GM18505 (cell line): Measurements from ENCODE around the gene GNAS.

Experiments
- ATAC-seq: cut with Tn5 transposase; IDR thresholded peaks from one replicate; pipeline ENCODE4 v1.9.1; 2021; ENCODE audit not compliant: unreplicated experiment
- POLR2A ChIP-seq: IDR thresholded peaks from 4 replicates; pipeline ENCODE4 v1.6.1; 2011; ENCODE audit warnings: borderline replicate concordance; ENCODE audit not compliant: insufficient read depth, insufficient read length; ENCODE audit errors: extremely low read depth

GNAS gene

DNA sequence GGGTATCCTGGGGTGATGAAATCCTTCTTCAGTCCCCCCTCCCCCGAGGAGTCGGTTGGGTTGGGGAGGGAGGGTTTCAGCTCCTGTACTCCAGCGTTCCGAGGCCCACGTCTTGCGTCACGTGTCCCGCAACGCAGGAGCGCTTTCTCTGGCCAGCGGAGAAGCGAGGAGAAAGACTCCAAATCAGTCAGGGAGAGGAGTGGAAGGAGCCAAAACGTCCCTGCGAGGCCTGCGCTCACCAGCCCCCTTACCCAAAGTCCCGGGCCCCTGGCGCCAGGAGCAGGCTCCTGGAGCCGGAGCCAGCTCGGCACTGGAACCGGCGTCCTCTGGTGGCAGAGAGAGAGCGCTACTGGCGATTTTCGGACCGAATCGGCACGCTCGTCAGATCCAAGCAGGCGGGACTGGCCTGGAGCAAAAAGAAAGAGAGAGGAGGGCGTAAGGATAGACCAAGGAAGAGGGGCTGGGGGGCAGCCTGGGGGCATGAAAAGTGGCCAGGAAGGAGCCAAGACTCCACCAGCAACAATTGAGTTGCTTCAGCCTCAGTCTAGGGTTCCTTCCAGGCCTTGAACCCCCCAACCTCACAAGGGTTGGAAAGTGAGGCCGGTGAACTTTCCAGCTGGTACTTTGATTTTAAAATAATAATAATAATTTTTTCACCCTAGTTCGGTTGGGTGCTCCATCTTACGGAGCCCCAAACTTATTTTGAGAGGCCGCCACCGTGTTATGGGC lies at the start of gene GNAS:
GNAS (plus strand) TSS at position 174 of the 729 bp plus-strand sequence.
- no peak for TF ChIP-seq POLR2A
- ATAC-seq: no peak

GRCh38 chr20:58803533-58803932 lies 49.0 kb upstream of the GNAS start:
- no peak for TF ChIP-seq POLR2A
- no peak for ATAC-seq

DNA sequence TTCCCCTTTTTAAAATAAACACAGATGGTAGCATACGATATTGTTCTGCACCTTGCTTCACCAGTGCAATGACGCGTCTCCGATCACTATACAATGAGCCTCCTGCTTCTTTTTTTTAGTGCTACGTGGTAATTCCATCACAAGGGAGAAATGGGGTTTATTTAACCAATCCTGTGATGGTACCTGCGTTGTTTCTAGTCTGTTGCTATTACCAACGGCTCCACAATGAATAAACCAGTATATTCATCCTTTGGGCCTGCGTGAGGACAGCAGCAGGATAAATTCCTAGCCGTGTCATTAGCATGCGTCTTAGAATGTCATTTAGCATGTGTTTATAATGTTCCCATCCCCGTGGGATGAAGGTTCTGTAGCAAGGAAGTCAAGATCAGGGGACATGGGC lies 44.7 kb upstream of the GNAS start:
- no peak for ATAC-seq
- no peak for TF ChIP-seq POLR2A

- no peak for TF ChIP-seq POLR2A
- ATAC-seq: no peak
Measured at GRCh38 chr20:58808271-58809046, 44.1 kb upstream of the GNAS start.

DNA sequence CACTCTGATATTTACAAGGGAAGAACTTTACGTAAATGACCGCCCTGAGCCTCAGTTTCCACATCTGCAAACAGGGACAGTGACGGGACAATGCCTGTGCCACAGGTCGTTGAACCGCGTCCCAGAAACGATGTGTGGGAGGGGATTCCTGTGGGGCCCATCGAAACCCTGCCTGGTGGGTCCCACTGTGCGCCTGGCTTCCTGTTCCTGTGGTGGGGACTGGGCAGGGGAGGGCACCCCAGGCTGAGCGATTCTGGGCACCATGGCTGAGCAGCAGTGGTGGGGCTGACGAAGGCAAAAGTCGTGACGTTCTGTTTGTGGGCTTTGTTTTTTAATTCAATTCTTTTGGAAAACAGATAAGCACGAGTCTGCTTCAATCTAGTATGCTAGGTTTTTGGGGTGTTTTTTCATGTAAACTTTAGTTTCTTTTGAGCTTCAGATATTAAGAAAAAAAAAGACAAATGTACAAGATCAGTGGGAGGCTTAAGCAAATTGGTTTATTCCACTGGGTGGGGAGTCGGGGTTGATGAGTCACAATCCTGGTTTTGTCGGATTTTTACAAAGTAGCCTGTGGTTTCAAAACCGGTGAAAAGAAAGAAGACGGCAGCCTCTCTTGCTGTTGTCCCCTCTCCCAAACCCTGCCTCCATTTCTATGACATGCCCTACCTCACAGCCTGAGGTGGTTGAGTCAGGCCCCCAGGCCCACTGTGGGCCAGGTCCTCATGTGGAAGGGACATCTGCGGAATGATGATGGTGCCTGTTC lies 42.2 kb upstream of the GNAS start:
- TF ChIP-seq POLR2A: no peak
- ATAC-seq: no peak

DNA sequence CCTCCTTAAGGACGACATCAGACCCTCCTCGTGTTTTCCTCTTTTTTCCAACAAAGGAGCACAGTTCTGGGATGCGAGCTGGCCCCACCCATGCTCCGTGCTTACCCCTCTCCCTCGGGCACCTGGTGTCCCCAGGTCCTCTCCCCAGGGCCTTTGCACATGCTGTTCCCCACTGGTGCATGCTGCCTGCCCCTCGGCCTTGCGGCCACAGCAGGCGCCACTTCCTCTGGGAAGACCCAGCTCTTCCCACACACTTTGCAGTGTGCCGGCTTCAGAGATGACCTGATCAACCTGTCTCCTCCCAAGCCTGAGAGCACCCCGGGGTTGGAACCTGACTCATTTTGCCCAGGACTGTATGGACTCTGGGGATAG lies 41.7 kb upstream of the GNAS start:
- TF ChIP-seq POLR2A: no peak
- no peak for ATAC-seq

GRCh38 chr20:58811334-58811733 lies 41.2 kb upstream of the GNAS start:
- ATAC-seq: no peak
- TF ChIP-seq POLR2A: no peak

GRCh38 chr20:58813369-58813768 lies 39.1 kb upstream of the GNAS start:
- no peak for TF ChIP-seq POLR2A
- no peak for ATAC-seq

- ATAC-seq: no peak
- TF ChIP-seq POLR2A: no peak
Measured at GRCh38 chr20:58815448-58815847, 37.1 kb upstream of the GNAS start.

DNA sequence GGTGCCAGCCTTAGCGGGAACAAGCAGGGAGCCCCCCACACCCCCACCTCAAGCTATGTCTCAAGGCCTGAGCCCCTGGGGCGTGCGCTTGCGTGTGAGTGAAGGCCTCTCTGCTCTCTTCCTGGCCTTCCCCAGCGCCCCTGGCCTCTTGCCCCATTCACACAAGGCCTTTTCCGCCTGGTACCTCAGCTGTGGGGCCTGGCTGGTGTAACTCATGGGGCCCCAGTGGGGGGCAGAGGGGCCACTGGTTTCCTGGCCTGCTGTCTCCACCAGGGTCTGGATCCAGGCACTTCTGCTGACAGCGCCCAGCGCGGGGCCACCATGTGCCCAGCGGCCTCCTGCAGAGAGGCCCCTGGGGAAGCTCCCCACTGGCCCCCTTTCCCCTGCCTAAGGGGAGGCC lies 36.5 kb upstream of the GNAS start:
- ATAC-seq: no peak
- TF ChIP-seq POLR2A: no peak

DNA sequence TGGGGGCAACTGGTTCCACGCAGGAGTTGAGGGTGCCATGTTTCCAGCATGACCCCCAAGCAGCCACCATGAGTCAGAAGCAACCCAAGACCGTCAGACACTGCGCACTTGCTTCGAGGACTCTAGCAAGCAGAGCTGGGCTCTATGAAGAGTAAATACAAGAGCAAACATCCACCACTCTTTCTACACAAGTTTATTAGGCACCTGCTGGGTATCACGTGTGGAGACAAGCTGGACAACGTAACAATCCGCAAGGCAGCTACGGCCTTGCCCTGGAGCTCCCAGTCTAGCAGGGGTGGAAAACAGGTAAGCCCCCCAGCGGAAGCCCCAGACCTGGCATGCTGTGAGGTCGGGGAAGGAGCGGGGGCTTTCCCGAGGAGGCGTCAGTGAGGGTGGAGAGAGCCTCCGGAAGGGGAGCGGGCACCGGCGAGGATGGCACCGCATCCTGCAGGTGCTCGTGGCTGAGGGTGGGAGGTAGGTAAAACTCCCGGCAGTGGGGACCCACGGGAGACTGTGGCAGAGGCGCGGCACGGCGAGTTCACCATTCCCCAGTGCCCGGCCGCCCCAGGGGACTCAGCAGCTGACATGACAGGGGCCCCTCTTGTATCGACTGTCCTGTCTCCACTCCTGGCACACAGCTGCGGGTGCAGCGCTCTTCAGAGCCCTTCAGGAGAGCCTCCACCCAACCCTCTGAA lies 35.4 kb upstream of the GNAS start:
- TF ChIP-seq POLR2A: no peak
- ATAC-seq: no peak

DNA sequence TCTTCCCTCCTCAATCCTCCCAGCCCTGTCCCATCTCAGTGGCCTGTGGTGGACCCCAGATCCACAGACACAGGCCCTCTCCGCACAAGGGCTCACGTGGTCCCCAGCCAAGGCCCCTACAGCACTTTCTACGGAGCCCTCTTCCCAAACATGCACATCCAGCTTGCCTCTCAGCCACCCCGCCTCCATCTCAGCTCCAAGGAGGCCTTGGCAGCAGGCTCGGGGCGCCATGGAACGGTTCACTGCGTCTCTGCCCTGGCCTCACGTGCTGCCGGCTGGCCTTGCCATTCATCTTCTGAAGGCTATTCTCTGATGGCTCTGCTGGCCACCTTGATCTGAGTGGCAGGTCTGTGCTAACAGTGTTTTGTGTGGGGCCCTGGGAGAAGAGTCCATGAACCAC lies 34.8 kb upstream of the GNAS start:
- no peak for TF ChIP-seq POLR2A
- ATAC-seq: no peak
